Peyer's patch (tissue), 4 donors: ENCODE data around the gene SH3PXD2B.

Experiments
- CTCF ChIP-seq, 6 experiments: fragments of 450-650 bp in 4 of 6; fragments of 200-600 bp in 2 of 6; sonication (generic) in 1 of 6; IDR thresholded peaks; one replicate each; pipeline ENCODE4 v1.5.1; 2017 to 2019; ENCODE audit warnings: antibody characterized with exemption in 6 of 6, mild to moderate bottlenecking in 3 of 6, moderate library complexity in 1 of 6
- POLR2A ChIP-seq, 2 donors: fragments of 450-650 bp; IDR thresholded peaks; one replicate each; pipeline ENCODE4 v1.5.1; 2017; ENCODE audit warnings: antibody characterized with exemption in 2 of 2, mild to moderate bottlenecking in 2 of 2, moderate library complexity in 2 of 2

GRCh38 chr5:172362755-172363154 is 91.6 kb downstream of the SH3PXD2B start:
- TF ChIP-seq CTCF (IDR thresholded peaks at IDR 0.05) (no peak), POLR2A (IDR thresholded peaks at IDR 0.05) (no peak)
